Neural cell (in vitro differentiated cells): Measurements from ENCODE around the gene RBM14. TPM values are rescaled to one million over a fixed set of nuclear protein-coding genes. Genes with fewer than 3 reads are reported as not detected.
A peak's percentile ranks its signal among the peaks of the same experiment; 100 is the strongest.

Experiments
- H2AFZ ChIP-seq: fragments of 200-600, 300-800 bp; sonication (generic), shearing (Covaris generic); 2 replicates; pipeline ENCODE4 v1.6.0; 2014; ENCODE audit warnings: low read depth, mild to moderate bottlenecking, antibody characterized with exemption, low read length, moderate library complexity
- H3F3A ChIP-seq: fragments of 200-600 bp; shearing (Covaris generic); 2 replicates; pipeline ENCODE4 v1.6.1; 2016; ENCODE audit warnings: mild to moderate bottlenecking, moderate library complexity, mixed read lengths, antibody characterized with exemption, low read length; ENCODE audit not compliant: insufficient read depth, poor library complexity, severe bottlenecking
- H3K27ac ChIP-seq: fragments of 200-600, 300-800 bp; sonication (generic), shearing (Covaris generic); 2 replicates; pipeline ENCODE4 v1.5.1; 2014; ENCODE audit warnings: mild to moderate bottlenecking, low read length, moderate library complexity
- H3K27me3 ChIP-seq: fragments of 300-800, 200-600 bp; sonication (generic), shearing (Covaris generic); 2 replicates; pipeline ENCODE4 v1.6.0; 2014; ENCODE audit warnings: mild to moderate bottlenecking, low read depth, low read length, moderate library complexity; ENCODE audit not compliant: insufficient read depth
- H3K36me3 ChIP-seq: fragments of 300-800, 200-600 bp; sonication (generic), shearing (Covaris generic); 2 replicates; pipeline ENCODE4 v1.5.1; 2014; ENCODE audit warnings: mild to moderate bottlenecking, antibody characterized with exemption, low read length, moderate library complexity; ENCODE audit not compliant: insufficient read depth
- H3K4me2 ChIP-seq: fragments of 300-800, 200-600 bp; sonication (generic), shearing (Covaris generic); 2 replicates; pipeline ENCODE4 v1.6.0; 2014; ENCODE audit warnings: mild to moderate bottlenecking, low read length
- H3K4me3 ChIP-seq: fragments of 300-800, 200-600 bp; sonication (generic), shearing (Covaris generic); 2 replicates; pipeline ENCODE4 v1.5.1; 2014; ENCODE audit warnings: mild to moderate bottlenecking, low read length, moderate library complexity
- H3K79me2 ChIP-seq: fragments of 200-600 bp; shearing (Covaris generic); replicated peaks from 2 replicates; pipeline ENCODE4 v1.6.0; 2014; ENCODE audit warnings: mild to moderate bottlenecking, low read length, moderate library complexity; ENCODE audit not compliant: insufficient read depth
- H3K9ac ChIP-seq: fragments of 300-800, 200-600 bp; sonication (generic), shearing (Covaris generic); 2 replicates; pipeline ENCODE4 v1.6.1; 2016; ENCODE audit warnings: mild to moderate bottlenecking, low read length, mixed read lengths
- H3K9me2 ChIP-seq: fragments of 200-600 bp; shearing (Covaris generic); 2 replicates; pipeline ENCODE4 v1.6.1; 2016; ENCODE audit warnings: mild to moderate bottlenecking, low read length, mixed read lengths; ENCODE audit not compliant: insufficient read depth
- H3K9me3 ChIP-seq: fragments of 200-600, 300-800 bp; sonication (generic), shearing (Covaris generic); 2 replicates; pipeline ENCODE4 v1.6.1; 2016; ENCODE audit warnings: mild to moderate bottlenecking, mixed run types, low read length, moderate library complexity, mixed read lengths
- H4K20me1 ChIP-seq: fragments of 200-600 bp; shearing (Covaris generic); 2 replicates; pipeline ENCODE4 v1.6.1; 2016; ENCODE audit warnings: mild to moderate bottlenecking, mixed run types; ENCODE audit not compliant: insufficient read depth
- EP300 ChIP-seq: fragments of 450-650 bp; conservative IDR thresholded peaks from 2 replicates; pipeline ENCODE4 v1.6.1; 2014; ENCODE audit warnings: antibody characterized with exemption, mild to moderate bottlenecking, moderate library complexity; ENCODE audit not compliant: poor library complexity, severe bottlenecking
- EZH2 ChIP-seq: fragments of 200-600, 300-800 bp; shearing (Covaris generic), sonication (generic); IDR thresholded peaks from 2 replicates; pipeline ENCODE4 v1.6.1; 2014; ENCODE audit warnings: antibody characterized with exemption, low read length, borderline replicate concordance, mild to moderate bottlenecking; ENCODE audit not compliant: insufficient read depth, poor library complexity, severe bottlenecking
- MXI1 ChIP-seq: fragments of 450-650 bp; conservative IDR thresholded peaks from 2 replicates; pipeline ENCODE4 v1.6.1; 2014; ENCODE audit warnings: antibody characterized with exemption, mild to moderate bottlenecking; ENCODE audit not compliant: poor library complexity, severe bottlenecking
- POLR2AphosphoS5 ChIP-seq: IDR thresholded peaks from 2 replicates; pipeline ENCODE4 v1.6.1; 2012
- RAD21 ChIP-seq: fragments of 450-650 bp; conservative IDR thresholded peaks from 2 replicates; pipeline ENCODE4 v1.6.1; 2014; ENCODE audit warnings: antibody characterized with exemption, mild to moderate bottlenecking, moderate library complexity
- SMC3 ChIP-seq: fragments of 450-650 bp; conservative IDR thresholded peaks from 2 replicates; pipeline ENCODE4 v1.6.1; 2014; ENCODE audit warnings: antibody characterized with exemption, mild to moderate bottlenecking, moderate library complexity; ENCODE audit not compliant: poor library complexity
- TAF1 ChIP-seq: IDR thresholded peaks from 2 replicates; pipeline ENCODE4 v1.6.1; 2012; ENCODE audit warnings: low read depth
- polyA minus RNA-seq: library from RNA; depleted of rRNA, polyadenylated mRNA; stranded (reverse); fragments of >200 nt; gene quantifications from 2 replicates; pipeline ENCODE4 v1.2.3, GENCODE V29; 2014
- polyA plus RNA-seq: library from polyadenylated mRNA; depleted of rRNA; stranded (reverse); fragments of >200 nt; gene quantifications from 2 replicates; pipeline ENCODE4 v1.2.3, GENCODE V29; 2014
- TF ChIP-seq, protein P1 (sequence below): fragments of 450-650 bp; IDR thresholded peaks from 2 replicates; pipeline ENCODE4 v1.5.1; 2014; ENCODE audit warnings: antibody characterized with exemption, mild to moderate bottlenecking, moderate library complexity; ENCODE audit not compliant: poor library complexity, severe bottlenecking
- TF ChIP-seq, protein P2 (sequence below): IDR thresholded peaks from 2 replicates; pipeline ENCODE4 v1.6.1; 2012; ENCODE audit warnings: borderline replicate concordance

Gene RBM14, protein sequence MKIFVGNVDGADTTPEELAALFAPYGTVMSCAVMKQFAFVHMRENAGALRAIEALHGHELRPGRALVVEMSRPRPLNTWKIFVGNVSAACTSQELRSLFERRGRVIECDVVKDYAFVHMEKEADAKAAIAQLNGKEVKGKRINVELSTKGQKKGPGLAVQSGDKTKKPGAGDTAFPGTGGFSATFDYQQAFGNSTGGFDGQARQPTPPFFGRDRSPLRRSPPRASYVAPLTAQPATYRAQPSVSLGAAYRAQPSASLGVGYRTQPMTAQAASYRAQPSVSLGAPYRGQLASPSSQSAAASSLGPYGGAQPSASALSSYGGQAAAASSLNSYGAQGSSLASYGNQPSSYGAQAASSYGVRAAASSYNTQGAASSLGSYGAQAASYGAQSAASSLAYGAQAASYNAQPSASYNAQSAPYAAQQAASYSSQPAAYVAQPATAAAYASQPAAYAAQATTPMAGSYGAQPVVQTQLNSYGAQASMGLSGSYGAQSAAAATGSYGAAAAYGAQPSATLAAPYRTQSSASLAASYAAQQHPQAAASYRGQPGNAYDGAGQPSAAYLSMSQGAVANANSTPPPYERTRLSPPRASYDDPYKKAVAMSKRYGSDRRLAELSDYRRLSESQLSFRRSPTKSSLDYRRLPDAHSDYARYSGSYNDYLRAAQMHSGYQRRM
- polyA plus RNA-seq = 43.0 and 44.8 TPM in 2 replicates
- polyA minus RNA-seq = 75.0 and 75.5 TPM in 2 replicates

DNA sequence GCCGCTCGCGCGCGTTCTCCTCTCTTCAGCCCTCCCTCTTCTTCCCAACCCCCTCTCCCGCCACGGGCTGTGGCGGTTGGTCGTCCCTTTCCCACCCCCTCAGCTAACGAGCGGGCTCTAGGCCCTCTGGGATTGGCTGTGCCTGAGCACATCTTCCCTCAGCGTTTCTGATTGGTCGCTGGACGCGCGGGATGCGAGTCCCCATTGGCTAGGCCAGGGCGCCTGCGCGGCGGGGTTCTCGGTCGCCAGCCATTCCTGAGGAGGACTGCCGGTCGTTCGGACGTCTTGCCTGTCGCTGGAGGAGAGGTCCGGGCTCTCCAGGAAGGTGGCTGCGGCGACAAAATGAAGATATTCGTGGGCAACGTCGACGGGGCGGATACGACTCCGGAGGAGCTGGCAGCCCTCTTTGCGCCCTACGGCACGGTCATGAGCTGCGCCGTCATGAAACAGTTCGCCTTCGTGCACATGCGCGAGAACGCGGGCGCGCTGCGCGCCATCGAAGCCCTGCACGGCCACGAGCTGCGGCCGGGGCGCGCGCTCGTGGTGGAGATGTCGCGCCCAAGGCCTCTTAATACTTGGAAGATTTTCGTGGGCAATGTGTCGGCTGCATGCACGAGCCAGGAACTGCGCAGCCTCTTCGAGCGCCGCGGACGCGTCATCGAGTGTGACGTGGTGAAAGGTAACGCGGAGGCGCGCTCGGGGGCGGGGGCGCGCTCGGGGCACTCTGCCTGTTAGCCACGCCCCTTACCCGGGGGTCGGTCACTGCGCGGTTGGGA, at the start of gene RBM14:
TSS of gene RBM14 (plus strand) at position 252 of the 776 bp plus-strand sequence. CDS start at position 343, 91 bp downstream.
- Histone ChIP-seq H4K20me1 (peaks cover 33% of the 10 kb centered on the region), H3K9me3 (no peaks in the 10 kb centered on the region), H3K36me3 (no peaks in the 10 kb centered on the region), H3K79me2 (peaks cover 44% of the 10 kb centered on the region), H3K9me2 (no peaks in the 10 kb centered on the region), H3F3A (no peaks in the 10 kb centered on the region), H3K9ac (peak within 1 kb of the TSS; percentile 98), H2AFZ (peak within 1 kb of the TSS; percentile 95), H3K4me3 (peak within 1 kb of the TSS; percentile 96), H3K27me3 (no peaks in the 10 kb centered on the region), H3K27ac (peak within 1 kb of the TSS; percentile 99), H3K4me2 (peak within 1 kb of the TSS; percentile 94)
- TF ChIP-seq EP300 = peak; percentile 17
- no peak for TF ChIP-seq RAD21
- TF ChIP-seq TAF1 = peak; percentile 99
- peak; percentile 31 for TF ChIP-seq SMC3
- TF ChIP-seq, protein P1, sequence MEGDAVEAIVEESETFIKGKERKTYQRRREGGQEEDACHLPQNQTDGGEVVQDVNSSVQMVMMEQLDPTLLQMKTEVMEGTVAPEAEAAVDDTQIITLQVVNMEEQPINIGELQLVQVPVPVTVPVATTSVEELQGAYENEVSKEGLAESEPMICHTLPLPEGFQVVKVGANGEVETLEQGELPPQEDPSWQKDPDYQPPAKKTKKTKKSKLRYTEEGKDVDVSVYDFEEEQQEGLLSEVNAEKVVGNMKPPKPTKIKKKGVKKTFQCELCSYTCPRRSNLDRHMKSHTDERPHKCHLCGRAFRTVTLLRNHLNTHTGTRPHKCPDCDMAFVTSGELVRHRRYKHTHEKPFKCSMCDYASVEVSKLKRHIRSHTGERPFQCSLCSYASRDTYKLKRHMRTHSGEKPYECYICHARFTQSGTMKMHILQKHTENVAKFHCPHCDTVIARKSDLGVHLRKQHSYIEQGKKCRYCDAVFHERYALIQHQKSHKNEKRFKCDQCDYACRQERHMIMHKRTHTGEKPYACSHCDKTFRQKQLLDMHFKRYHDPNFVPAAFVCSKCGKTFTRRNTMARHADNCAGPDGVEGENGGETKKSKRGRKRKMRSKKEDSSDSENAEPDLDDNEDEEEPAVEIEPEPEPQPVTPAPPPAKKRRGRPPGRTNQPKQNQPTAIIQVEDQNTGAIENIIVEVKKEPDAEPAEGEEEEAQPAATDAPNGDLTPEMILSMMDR = no peak
- TF ChIP-seq EZH2 = no peak
- TF ChIP-seq, protein P2, sequence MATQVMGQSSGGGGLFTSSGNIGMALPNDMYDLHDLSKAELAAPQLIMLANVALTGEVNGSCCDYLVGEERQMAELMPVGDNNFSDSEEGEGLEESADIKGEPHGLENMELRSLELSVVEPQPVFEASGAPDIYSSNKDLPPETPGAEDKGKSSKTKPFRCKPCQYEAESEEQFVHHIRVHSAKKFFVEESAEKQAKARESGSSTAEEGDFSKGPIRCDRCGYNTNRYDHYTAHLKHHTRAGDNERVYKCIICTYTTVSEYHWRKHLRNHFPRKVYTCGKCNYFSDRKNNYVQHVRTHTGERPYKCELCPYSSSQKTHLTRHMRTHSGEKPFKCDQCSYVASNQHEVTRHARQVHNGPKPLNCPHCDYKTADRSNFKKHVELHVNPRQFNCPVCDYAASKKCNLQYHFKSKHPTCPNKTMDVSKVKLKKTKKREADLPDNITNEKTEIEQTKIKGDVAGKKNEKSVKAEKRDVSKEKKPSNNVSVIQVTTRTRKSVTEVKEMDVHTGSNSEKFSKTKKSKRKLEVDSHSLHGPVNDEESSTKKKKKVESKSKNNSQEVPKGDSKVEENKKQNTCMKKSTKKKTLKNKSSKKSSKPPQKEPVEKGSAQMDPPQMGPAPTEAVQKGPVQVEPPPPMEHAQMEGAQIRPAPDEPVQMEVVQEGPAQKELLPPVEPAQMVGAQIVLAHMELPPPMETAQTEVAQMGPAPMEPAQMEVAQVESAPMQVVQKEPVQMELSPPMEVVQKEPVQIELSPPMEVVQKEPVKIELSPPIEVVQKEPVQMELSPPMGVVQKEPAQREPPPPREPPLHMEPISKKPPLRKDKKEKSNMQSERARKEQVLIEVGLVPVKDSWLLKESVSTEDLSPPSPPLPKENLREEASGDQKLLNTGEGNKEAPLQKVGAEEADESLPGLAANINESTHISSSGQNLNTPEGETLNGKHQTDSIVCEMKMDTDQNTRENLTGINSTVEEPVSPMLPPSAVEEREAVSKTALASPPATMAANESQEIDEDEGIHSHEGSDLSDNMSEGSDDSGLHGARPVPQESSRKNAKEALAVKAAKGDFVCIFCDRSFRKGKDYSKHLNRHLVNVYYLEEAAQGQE = peak; percentile 96
- peak; percentile 93 for TF ChIP-seq MXI1
- TF ChIP-seq POLR2AphosphoS5 = peak; percentile 100

DNA sequence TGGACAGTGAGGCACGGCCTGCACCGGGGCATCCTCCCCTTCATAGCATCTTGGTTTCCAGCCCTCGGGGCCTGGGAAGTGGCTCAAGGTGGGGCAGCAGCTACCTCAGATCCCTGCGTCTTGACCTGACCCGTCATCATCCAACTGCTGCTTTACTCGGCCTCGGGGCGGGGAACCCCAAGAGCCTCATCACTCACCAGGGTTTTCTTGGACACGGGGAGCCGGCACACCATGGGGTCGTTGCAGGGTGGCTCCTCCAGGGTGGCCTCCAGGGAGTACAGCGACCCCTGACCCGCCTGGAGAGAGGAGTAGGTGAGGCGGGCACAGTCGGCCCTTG, 48.7 kb upstream of the RBM14 start:
- no peak overlapping the region for H3K4me2 ChIP-seq
- H3K36me3 ChIP-seq = no peaks in the 10 kb centered on the region
- H3K27ac ChIP-seq = no peak overlapping the region
- no peak overlapping the region for H2AFZ ChIP-seq
- H3K9me2 ChIP-seq = no peaks in the 10 kb centered on the region
- H3K79me2 ChIP-seq = no peaks in the 10 kb centered on the region
- no peaks in the 10 kb centered on the region for H3K27me3 ChIP-seq
- no peaks in the 10 kb centered on the region for H3K9me3 ChIP-seq
- TF ChIP-seq RAD21 = no peak
- TF ChIP-seq POLR2AphosphoS5 = no peak
- no peak for TF ChIP-seq EZH2
- no peak for TF ChIP-seq MXI1
- TF ChIP-seq, protein P2 = no peak
- TF ChIP-seq SMC3 = no peak
- TF ChIP-seq, protein P1 = no peak
- TF ChIP-seq EP300 = no peak
- TF ChIP-seq TAF1 = no peak
- no peaks in the 10 kb centered on the region for H4K20me1 ChIP-seq
- no peaks in the 10 kb centered on the region for H3F3A ChIP-seq
- H3K9ac ChIP-seq = no peak overlapping the region
- no peak overlapping the region for H3K4me3 ChIP-seq
